LNCaP clone FGC (cell line): Measurements from ENCODE around the gene RCN2.

Experiments
- DNase-seq: peaks from one replicate; pipeline ENCODE4 v3.0.0-alpha.2; 2011; ENCODE audit warnings: low read depth
- H3K4me3 ChIP-seq: 2 replicates; pipeline ENCODE4 v1.5.1; 2011; ENCODE audit warnings: mild to moderate bottlenecking, low read depth, low read length, control low read depth
- CTCF ChIP-seq: IDR thresholded peaks from 2 replicates; pipeline ENCODE4 v1.5.1; 2012; ENCODE audit warnings: mild to moderate bottlenecking; ENCODE audit not compliant: control insufficient read depth, insufficient read depth; ENCODE audit errors: extremely low read depth

Gene RCN2

GRCh38 chr15:76982356-76982755 lies 50.8 kb downstream of the RCN2 start:
- DNase-seq, result no peak
- TF ChIP-seq CTCF, result no peak
- H3K4me3 ChIP-seq, result no peak overlapping the region

GRCh38 chr15:76982756-76983155 lies 51.2 kb downstream of the RCN2 start:
- H3K4me3 ChIP-seq, result no peak overlapping the region
- no peak for DNase-seq
- no peak for TF ChIP-seq CTCF

- DNase-seq, result no peak
- no peak overlapping the region for H3K4me3 ChIP-seq
- TF ChIP-seq CTCF, result no peak
These were observed 52.2 kb downstream of the RCN2 start for GRCh38 chr15:76983590-76984375.

GRCh38 chr15:76986743-76987142 lies 55.2 kb downstream of the RCN2 start:
- TF ChIP-seq CTCF, result no peak
- H3K4me3 ChIP-seq, result no peak overlapping the region
- DNase-seq, result no peak

GRCh38 chr15:76987276-76987675 lies 55.7 kb downstream of the RCN2 start:
- H3K4me3 ChIP-seq, result no peak overlapping the region
- no peak for DNase-seq
- no peak for TF ChIP-seq CTCF

- no peak for TF ChIP-seq CTCF
- no peak overlapping the region for H3K4me3 ChIP-seq
- DNase-seq, result no peak
These were observed 56.6 kb downstream of the RCN2 start for GRCh38 chr15:76987896-76988860.
